Gastroesophageal sphincter (tissue), 4 donors: Measurements from ENCODE around the gene WARS2. TPM values are rescaled to one million over a fixed set of nuclear protein-coding genes. Genes with fewer than 3 reads are reported as not detected.

Experiments
- ATAC-seq: fragments of 150-250 bp; one replicate; pipeline ENCODE4 v1.9.1; 2016; ENCODE audit warnings: mild to moderate bottlenecking, moderate library complexity
- H3K27ac ChIP-seq, 4 donors: fragments of 200-600 bp; sonication (generic) in 3 of 4; 1 replicate in 3 of 4; 2 replicates in 1 of 4; pipeline ENCODE4 v1.5.1; 2016 to 2019
- H3K27me3 ChIP-seq: fragments of 200-600 bp; sonication (generic); one replicate; pipeline ENCODE4 v1.5.1; 2019
- H3K36me3 ChIP-seq, 2 donors: fragments of 200-600 bp; sonication (generic); one replicate each; pipeline ENCODE4 v1.5.1; 2019; ENCODE audit warnings: control low read depth in 1 of 2
- H3K4me1 ChIP-seq, 3 donors: fragments of 200-600 bp; sonication (generic); 1 replicate in 2 of 3; 2 replicates in 1 of 3; pipeline ENCODE4 v1.5.1; 2016 to 2019; ENCODE audit warnings: control low read depth in 2 of 3
- H3K4me3 ChIP-seq, 2 donors: fragments of 200-600 bp; sonication (generic); one replicate each; pipeline ENCODE4 v1.5.1; 2019; ENCODE audit warnings: mild to moderate bottlenecking in 1 of 2, moderate library complexity in 1 of 2
- H3K9me3 ChIP-seq, 3 donors: fragments of 200-600 bp; sonication (generic); one replicate each; pipeline ENCODE4 v1.5.1; 2017 to 2019; ENCODE audit warnings: control low read depth in 2 of 3
- EP300 ChIP-seq: sonication (generic); formaldehyde crosslinking; IDR thresholded peaks from one replicate; pipeline ENCODE4 v1.6.1; 2017; ENCODE audit warnings: antibody characterized with exemption, mild to moderate bottlenecking
- POLR2A ChIP-seq, 2 donors: fragments of 450-650 bp; IDR thresholded peaks; one replicate each; pipeline ENCODE4 v1.6.1; 2017; ENCODE audit warnings: antibody characterized with exemption in 2 of 2, mild to moderate bottlenecking in 2 of 2, moderate library complexity in 1 of 2
- POLR2AphosphoS5 ChIP-seq: sonication (generic); formaldehyde crosslinking; IDR thresholded peaks from one replicate; pipeline ENCODE4 v1.6.1; 2017; ENCODE audit warnings: antibody characterized with exemption
- WGBS, 2 donors: methylation state at CpG; one replicate each; pipeline ENCODE4 v1.1.5; 2018; ENCODE audit warnings: low coverage in 1 of 2; 5-methylcytosine and 5-hydroxymethylcytosine counted together
- total RNA-seq, 4 donors: library from RNA; depleted of rRNA; stranded (reverse); fragments of >200 nt; gene quantifications; one replicate each; pipeline ENCODE4 v1.1.0, GENCODE V29; 2016
- TF ChIP-seq, protein P1 (sequence below), 4 experiments: fragments of 200-600 bp in 2 of 4; fragments of 450-650 bp in 2 of 4; sonication (generic) in 1 of 4; IDR thresholded peaks; one replicate each; pipeline ENCODE4 v1.5.1; 2017 to 2019; ENCODE audit warnings: antibody characterized with exemption in 4 of 4, mild to moderate bottlenecking in 2 of 4, moderate library complexity in 2 of 4

The WARS2 gene
- total RNA-seq, 4 donors from 2014 or later = 9.2 to 12.8 (median 11.7) TPM

DNA sequence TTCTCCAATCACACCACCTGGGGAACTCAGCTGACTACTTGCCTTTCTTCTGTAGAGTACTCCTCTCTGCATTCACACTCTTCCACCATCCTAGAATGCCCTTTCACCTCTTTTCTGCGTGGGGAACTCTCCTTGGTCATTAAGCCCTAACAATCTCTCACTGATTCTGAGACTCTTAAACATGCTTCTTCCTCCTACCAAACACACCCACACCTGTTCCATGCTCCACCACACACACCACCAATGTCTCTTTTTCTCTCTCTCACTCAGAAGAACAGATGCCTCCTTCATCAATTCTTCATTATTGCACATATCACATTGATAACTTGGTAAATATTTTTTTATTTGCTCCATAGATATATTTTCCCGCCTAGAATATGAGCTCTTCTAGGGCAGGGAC, 53.6 kb downstream of the WARS2 start:
- no peak for ATAC-seq
- Histone ChIP-seq H3K36me3 (no peaks in the 10 kb centered on the region), H3K9me3 (no peaks in the 10 kb centered on the region), H3K27me3 (no peaks in the 10 kb centered on the region), H3K4me3 (no peak overlapping the region), H3K4me1 (peaks cover 0 to 7% (median 0%) of the 10 kb centered on the region in 3 donors), H3K27ac (no peak overlapping the region)
- no peak for TF ChIP-seq POLR2AphosphoS5
- TF ChIP-seq POLR2A (IDR thresholded peaks at IDR 0.05) = no peak
- TF ChIP-seq, protein P1, sequence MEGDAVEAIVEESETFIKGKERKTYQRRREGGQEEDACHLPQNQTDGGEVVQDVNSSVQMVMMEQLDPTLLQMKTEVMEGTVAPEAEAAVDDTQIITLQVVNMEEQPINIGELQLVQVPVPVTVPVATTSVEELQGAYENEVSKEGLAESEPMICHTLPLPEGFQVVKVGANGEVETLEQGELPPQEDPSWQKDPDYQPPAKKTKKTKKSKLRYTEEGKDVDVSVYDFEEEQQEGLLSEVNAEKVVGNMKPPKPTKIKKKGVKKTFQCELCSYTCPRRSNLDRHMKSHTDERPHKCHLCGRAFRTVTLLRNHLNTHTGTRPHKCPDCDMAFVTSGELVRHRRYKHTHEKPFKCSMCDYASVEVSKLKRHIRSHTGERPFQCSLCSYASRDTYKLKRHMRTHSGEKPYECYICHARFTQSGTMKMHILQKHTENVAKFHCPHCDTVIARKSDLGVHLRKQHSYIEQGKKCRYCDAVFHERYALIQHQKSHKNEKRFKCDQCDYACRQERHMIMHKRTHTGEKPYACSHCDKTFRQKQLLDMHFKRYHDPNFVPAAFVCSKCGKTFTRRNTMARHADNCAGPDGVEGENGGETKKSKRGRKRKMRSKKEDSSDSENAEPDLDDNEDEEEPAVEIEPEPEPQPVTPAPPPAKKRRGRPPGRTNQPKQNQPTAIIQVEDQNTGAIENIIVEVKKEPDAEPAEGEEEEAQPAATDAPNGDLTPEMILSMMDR (IDR thresholded peaks at IDR 0.05) = no peak
- no peak for TF ChIP-seq EP300
- 77% methylated on average over 2 of the region's 2 CpGs; no CpG with 5 or more reads in 1 of the 2 donors for WGBS, 2 donors

DNA sequence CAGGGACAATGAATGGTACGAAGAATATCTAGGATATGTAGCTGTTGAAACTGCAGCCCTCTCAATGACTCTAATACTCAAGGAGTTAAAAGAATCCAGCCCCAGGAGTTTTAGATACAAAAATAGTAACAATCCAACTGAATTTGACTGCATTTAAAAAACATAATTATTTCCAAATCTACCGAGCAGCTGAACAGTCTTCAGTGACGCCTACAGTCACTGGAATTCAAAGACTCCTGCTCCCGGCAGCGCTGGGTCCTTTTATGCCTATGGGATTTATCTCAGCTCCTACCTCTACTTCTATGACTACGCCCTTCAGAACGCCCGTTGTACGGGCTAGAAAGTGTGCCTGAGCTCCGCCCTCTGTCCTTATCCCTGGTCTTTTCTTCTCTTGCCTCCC, 55.7 kb downstream of the WARS2 start:
- ATAC-seq = no peak
- Histone ChIP-seq H3K4me3 (no peak overlapping the region), H3K4me1 (peaks cover 0 to 13% (median 3%) of the 10 kb centered on the region in 3 donors), H3K36me3 (no peaks in the 10 kb centered on the region), H3K9me3 (no peaks in the 10 kb centered on the region), H3K27ac (no peak overlapping the region), H3K27me3 (no peaks in the 10 kb centered on the region)
- TF ChIP-seq POLR2A (IDR thresholded peaks at IDR 0.05) = no peak
- TF ChIP-seq EP300 = no peak
- 46 to 66% methylated on average over 10 of the region's 10 CpGs for WGBS, 2 donors

DNA sequence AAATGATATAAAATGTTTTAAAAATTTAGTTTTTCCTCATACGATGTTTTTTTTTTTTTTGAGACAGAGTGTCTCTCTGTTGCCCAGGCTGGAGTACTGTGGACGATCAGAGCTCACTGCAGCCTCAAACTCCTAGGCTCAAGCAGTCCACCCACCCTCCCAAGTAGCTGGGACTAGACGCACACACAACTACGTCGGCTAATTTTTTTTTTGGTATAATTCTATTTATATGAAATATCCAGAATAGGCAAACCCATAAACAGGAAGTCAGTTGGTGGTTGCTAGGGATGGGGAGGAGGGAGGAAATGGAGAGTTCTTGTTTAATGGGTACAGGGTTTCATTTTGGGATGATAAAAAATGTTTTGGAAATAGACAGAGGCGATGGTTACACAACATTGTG, 56.5 kb downstream of the WARS2 start:
- ATAC-seq = no peak
- H3K4me1 ChIP-seq = peaks cover 0 to 13% (median 3%) of the 10 kb centered on the region in 3 donors
- TF ChIP-seq, protein P1 (IDR thresholded peaks at IDR 0.05) = no peak
- TF ChIP-seq POLR2AphosphoS5 (no peak), EP300 (no peak), POLR2A (IDR thresholded peaks at IDR 0.05) (no peak)
- H3K36me3 ChIP-seq = no peaks in the 10 kb centered on the region
- H3K27ac ChIP-seq = no peak overlapping the region
- no peak overlapping the region for H3K4me3 ChIP-seq
- no peaks in the 10 kb centered on the region for H3K27me3 ChIP-seq
- 74 to 76% methylated on average over 5 to 6 of the region's 6 CpGs for WGBS, 2 donors
- no peaks in the 10 kb centered on the region for H3K9me3 ChIP-seq

DNA sequence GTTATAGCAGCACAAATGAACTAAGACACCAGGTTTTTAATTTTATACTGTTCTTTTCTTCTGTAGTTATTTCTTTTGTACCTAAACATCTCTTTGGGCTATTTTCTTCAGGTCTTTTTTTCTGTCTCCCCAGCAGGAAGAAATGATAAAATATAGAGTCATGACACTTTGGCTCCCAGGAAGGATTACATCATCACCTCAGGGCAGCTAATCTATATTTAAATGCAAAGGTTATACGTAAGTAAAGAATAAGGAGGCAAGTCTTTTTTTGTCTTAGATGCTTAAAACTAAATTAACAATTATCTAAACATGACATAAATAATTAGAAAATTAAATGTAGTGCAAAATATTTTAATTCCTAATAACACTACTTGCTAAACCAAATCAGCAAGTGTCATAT, 57.0 kb downstream of the WARS2 start:
- Histone ChIP-seq H3K4me1 (peaks cover 0 to 13% (median 3%) of the 10 kb centered on the region in 3 donors), H3K36me3 (no peaks in the 10 kb centered on the region), H3K27me3 (no peaks in the 10 kb centered on the region), H3K9me3 (no peaks in the 10 kb centered on the region), H3K27ac (no peak overlapping the region), H3K4me3 (no peak overlapping the region)
- TF ChIP-seq, protein P1 (IDR thresholded peaks at IDR 0.05) = no peak
- TF ChIP-seq EP300 (no peak), POLR2A (IDR thresholded peaks at IDR 0.05) (no peak), POLR2AphosphoS5 (no peak)
- 71 to 73% methylated on average over 1 of the region's 1 CpG for WGBS, 2 donors
- ATAC-seq = no peak

DNA sequence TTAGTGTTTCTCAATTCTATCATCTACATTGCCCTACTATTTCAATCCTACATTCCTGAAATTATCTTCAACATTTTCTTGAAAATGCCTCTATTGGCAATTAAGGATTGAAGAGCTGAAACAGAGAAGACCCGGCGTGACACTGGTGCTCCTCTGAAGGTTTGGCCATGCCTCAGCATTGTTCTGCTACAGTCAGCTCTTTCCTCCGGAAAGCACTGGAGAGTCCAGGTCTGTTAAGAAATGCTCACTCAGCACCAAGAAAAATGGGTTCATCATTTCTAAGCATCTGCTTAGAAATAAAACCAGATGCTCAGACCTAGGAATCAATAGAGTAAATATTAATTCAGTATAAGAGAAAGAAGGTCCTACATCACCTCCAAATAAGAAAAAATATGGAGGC, 58.8 kb downstream of the WARS2 start:
- Histone ChIP-seq H3K4me1 (peaks cover 0 to 13% (median 3%) of the 10 kb centered on the region in 3 donors), H3K4me3 (no peak overlapping the region), H3K27ac (no peak overlapping the region), H3K27me3 (no peaks in the 10 kb centered on the region), H3K36me3 (no peaks in the 10 kb centered on the region), H3K9me3 (no peaks in the 10 kb centered on the region)
- 80 to 89% methylated on average over 3 of the region's 3 CpGs for WGBS, 2 donors
- no peak for TF ChIP-seq EP300
- TF ChIP-seq, protein P1 (IDR thresholded peaks at IDR 0.05) = no peak
- TF ChIP-seq POLR2AphosphoS5 = no peak
- TF ChIP-seq POLR2A (IDR thresholded peaks at IDR 0.05) = no peak
- no peak for ATAC-seq
